Measurements from ENCODE around the gene CDCA5.

GRCh38 chr11:65087216-65087615 is 3.4 kb upstream of the CDCA5 start:
- no peak for TF ChIP-seq CTCF (IDR thresholded peaks at IDR 0.05; ENCODE audit: poor library complexity)
- TF ChIP-seq EZH2phosphoT487 (IDR thresholded peaks at IDR 0.05; ENCODE audit: low read depth, severe bottlenecking, unreplicated experiment) = no peak
- no peak for TF ChIP-seq EZH2 (IDR thresholded peaks at IDR 0.05; ENCODE audit: borderline replicate concordance)
